GM12878 (cell line): ENCODE data around the gene SYF2. TPM values are rescaled to one million over a fixed set of nuclear protein-coding genes. Genes with fewer than 3 reads are reported as not detected.

ENCODE experiments used
- BHLHE40 ChIP-seq, 2 experiments: fragments of 450-650 bp in 1 of 2; IDR thresholded peaks; 2 replicates each; pipeline ENCODE4 v1.6.1; 2011 to 2017; ENCODE audit warnings: low read depth in 2 of 2, borderline replicate concordance in 1 of 2, improper control_type of control experiment in 1 of 2, low read length in 1 of 2, mild to moderate bottlenecking in 1 of 2
- CHD1 ChIP-seq: IDR thresholded peaks from 2 replicates; pipeline ENCODE4 v1.6.1; 2012; ENCODE audit warnings: low read depth, low read length, improper control_type of control experiment
- CHD2 ChIP-seq: IDR thresholded peaks from 2 replicates; pipeline ENCODE4 v1.6.1; 2011; ENCODE audit warnings: low read depth, low read length, improper control_type of control experiment, borderline replicate concordance
- CHD4 ChIP-seq: fragments of 200-600 bp; sonication (generic); IDR thresholded peaks from 2 replicates; pipeline ENCODE4 v1.6.1; 2016; ENCODE audit warnings: mild to moderate bottlenecking
- CREB1 ChIP-seq: IDR thresholded peaks from 2 replicates; pipeline ENCODE4 v1.6.1; 2012; ENCODE audit warnings: low read depth, mild to moderate bottlenecking, inconsistent platforms
- CTCF ChIP-seq, 3 experiments: IDR thresholded peaks in 2 of 3; conservative IDR thresholded peaks in 1 of 3; 2 replicates each; pipeline ENCODE4 v1.5.1; 2011; ENCODE audit warnings: low read depth in 3 of 3, low read length in 3 of 3, mild to moderate bottlenecking in 3 of 3, control low read depth in 2 of 3, moderate library complexity in 2 of 3, inconsistent platforms in 1 of 3, mixed read lengths in 1 of 3; ENCODE audit not compliant: control insufficient read depth in 2 of 3, insufficient read depth in 1 of 3; ENCODE audit errors: extremely low read depth in 1 of 3
- E2F8 ChIP-seq: fragments of 450-650 bp; IDR thresholded peaks from 2 replicates; pipeline ENCODE4 v1.6.1; 2018; ENCODE audit warnings: mild to moderate bottlenecking, low read depth, moderate library complexity; ENCODE audit not compliant: partially characterized antibody
- ELK1 ChIP-seq: IDR thresholded peaks from 2 replicates; pipeline ENCODE4 v1.6.1; 2012; ENCODE audit warnings: low read depth, low read length, improper control_type of control experiment
- GABPA ChIP-seq: IDR thresholded peaks from 2 replicates; pipeline ENCODE4 v1.6.1; 2014; ENCODE audit warnings: antibody characterized with exemption, low read depth, mild to moderate bottlenecking, inconsistent platforms
- HCFC1 ChIP-seq: fragments of 150-350 bp; IDR thresholded peaks from 2 replicates; pipeline ENCODE4 v1.6.1; 2014; ENCODE audit warnings: low read length
- IKZF1 ChIP-seq: fragments of 450-650 bp; conservative IDR thresholded peaks from 2 replicates; pipeline ENCODE4 v1.6.1; 2017; ENCODE audit warnings: antibody characterized with exemption, mild to moderate bottlenecking
- MEF2A ChIP-seq: IDR thresholded peaks from 2 replicates; pipeline ENCODE4 v1.6.1; 2011; ENCODE audit warnings: low read depth, mild to moderate bottlenecking, low read length, moderate library complexity; ENCODE audit not compliant: insufficient read depth
- MLLT1 ChIP-seq: fragments of 450-650 bp; IDR thresholded peaks from 2 replicates; pipeline ENCODE4 v1.6.1; 2016; ENCODE audit warnings: mild to moderate bottlenecking
- NR2F1 ChIP-seq: fragments of 450-650 bp; conservative IDR thresholded peaks from 2 replicates; pipeline ENCODE4 v1.6.1; 2017; ENCODE audit warnings: mild to moderate bottlenecking
- PML ChIP-seq: IDR thresholded peaks from 2 replicates; pipeline ENCODE4 v1.6.1; 2012; ENCODE audit warnings: low read length, inconsistent platforms
- POLR2A ChIP-seq: IDR thresholded peaks from 2 replicates; pipeline ENCODE4 v1.6.1; 2011; ENCODE audit warnings: low read depth, mild to moderate bottlenecking, low read length
- RB1 ChIP-seq: fragments of 450-650 bp; formaldehyde crosslinking; IDR thresholded peaks from 2 replicates; pipeline ENCODE4 v1.6.1; 2017; ENCODE audit warnings: mild to moderate bottlenecking, borderline replicate concordance
- RELA ChIP-seq: fragments of 450-650 bp; IDR thresholded peaks from 2 replicates; pipeline ENCODE4 v1.8.0; 2014; ENCODE audit warnings: borderline replicate concordance; ENCODE audit not compliant: partially characterized antibody
- YY1 ChIP-seq: IDR thresholded peaks from 2 replicates; pipeline ENCODE4 v1.6.1; 2011; ENCODE audit warnings: low read depth, mild to moderate bottlenecking, low read length
- ZNF207 ChIP-seq: fragments of 450-650 bp; IDR thresholded peaks from 2 replicates; pipeline ENCODE4 v1.6.1; 2014; ENCODE audit warnings: antibody characterized with exemption, mild to moderate bottlenecking, borderline replicate concordance
- polyA plus RNA-seq, 11 experiments: library from polyadenylated mRNA; depleted of rRNA in 4 of 11; unstranded in 6 of 11; stranded (reverse) in 5 of 11; fragments of >200 nt; fragmentation: Nextera tagmentation in 4 of 11; fragmentation: Illumina TruSeq in 1 of 11; extraction: Ambion mirVana in 4 of 11; extraction: Trizol in 1 of 11; gene quantifications; 1 replicate in 1 of 11; 2 replicates in 10 of 11; pipeline versions ENCODE4 v1.2.1 to v1.2.3, GENCODE V29; 2011 to 2016; ENCODE audit warnings: inconsistent platforms in 2 of 11, missing spikeins in 2 of 11, low read depth in 1 of 11
- total RNA-seq, 4 experiments: library from RNA; depleted of rRNA in 3 of 4; stranded (reverse); fragments of >200 nt in 3 of 4; fragmentation: Illumina TruSeq in 1 of 4; extraction: Trizol in 1 of 4; gene quantifications; 2 replicates each; pipeline versions ENCODE4 v1.2.1 to v1.2.3, GENCODE V29; 2013 to 2021
- TF ChIP-seq, protein P1 (sequence below): fragments of 450-650 bp; IDR thresholded peaks from 2 replicates; pipeline ENCODE4 v1.6.1; 2017; ENCODE audit warnings: low read depth, mild to moderate bottlenecking, moderate library complexity

The SYF2 gene
- total and polyA plus RNA-seq, 10 of the 15 experiments (the other 5 are each of a cell fraction or from before 2014, with no cell fraction given), result 20.3 to 70.5 (median 35.3) TPM

GRCh38 chr1:25239681-25240541, 7.6 kb upstream of the SYF2 start (continued):
- peak; percentile 75 for TF ChIP-seq YY1
- peak; percentile 73; the same call in 1 of the 2 replicates for TF ChIP-seq RB1
- 0 out of 2 replicates have a peak, but pooled peaks have one; percentile 81 for TF ChIP-seq ZNF207
- TF ChIP-seq, protein P1, sequence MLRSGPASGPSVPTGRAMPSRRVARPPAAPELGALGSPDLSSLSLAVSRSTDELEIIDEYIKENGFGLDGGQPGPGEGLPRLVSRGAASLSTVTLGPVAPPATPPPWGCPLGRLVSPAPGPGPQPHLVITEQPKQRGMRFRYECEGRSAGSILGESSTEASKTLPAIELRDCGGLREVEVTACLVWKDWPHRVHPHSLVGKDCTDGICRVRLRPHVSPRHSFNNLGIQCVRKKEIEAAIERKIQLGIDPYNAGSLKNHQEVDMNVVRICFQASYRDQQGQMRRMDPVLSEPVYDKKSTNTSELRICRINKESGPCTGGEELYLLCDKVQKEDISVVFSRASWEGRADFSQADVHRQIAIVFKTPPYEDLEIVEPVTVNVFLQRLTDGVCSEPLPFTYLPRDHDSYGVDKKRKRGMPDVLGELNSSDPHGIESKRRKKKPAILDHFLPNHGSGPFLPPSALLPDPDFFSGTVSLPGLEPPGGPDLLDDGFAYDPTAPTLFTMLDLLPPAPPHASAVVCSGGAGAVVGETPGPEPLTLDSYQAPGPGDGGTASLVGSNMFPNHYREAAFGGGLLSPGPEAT, result peak; percentile 91
- peak; percentile 94 for TF ChIP-seq IKZF1
- peak; percentile 83 for TF ChIP-seq POLR2A
- peak; percentile 91 for TF ChIP-seq ELK1
- peak; percentile 47 for TF ChIP-seq HCFC1
- TF ChIP-seq NR2F1, result 0 out of 2 replicates have a peak, but pooled peaks have one; percentile 13
- TF ChIP-seq MLLT1, result peak; percentile 36; the same call in 1 of the 2 replicates
- peak; percentile 67 to 82 (median 68) for TF ChIP-seq CTCF (IDR thresholded peaks at IDR 0.05 in 2 of 3, conservative IDR thresholded peaks at IDR 0.05 in 1 of 3; ENCODE audit: control insufficient read depth in 2 of 3, extremely low read depth in 1 of 3, insufficient read depth in 1 of 3, low read depth in 3 of 3, low read length in 3 of 3)
- TF ChIP-seq E2F8, result peak; percentile 71
- TF ChIP-seq PML, result peak; percentile 91; the same call in 1 of the 2 replicates
- peak; percentile 38 for TF ChIP-seq RELA
- TF ChIP-seq CHD1, result no peak
- peak; percentile 65; the same call in 1 of the 2 replicates for TF ChIP-seq CHD2
- no peak for TF ChIP-seq CHD4
- peak; percentile 67 for TF ChIP-seq MEF2A
- TF ChIP-seq GABPA, result peak; percentile 86
- peak; percentile 71 to 93; a peak in 3 of 4 replicates for TF ChIP-seq BHLHE40 (IDR thresholded peaks at IDR 0.05; ENCODE audit: borderline replicate concordance in 1 of 2, low read depth in 2 of 2, low read length in 1 of 2)
- peak; percentile 76 for TF ChIP-seq CREB1
